GM18873 (cell line): ENCODE results near the gene RET.
A peak's percentile ranks its signal among the peaks of the same experiment; 100 is the strongest.

ENCODE experiments used
- ATAC-seq: cut with Tn5 transposase; IDR thresholded peaks from one replicate; pipeline ENCODE4 v1.9.1; 2021; ENCODE audit warnings: mild to moderate bottlenecking, moderate library complexity, moderate number of reproducible peaks; ENCODE audit not compliant: unreplicated experiment, low FRiP score

The RET gene

GRCh38 chr10:43117777-43118583 lies 41.1 kb downstream of the RET start:
- ATAC-seq: no peak

- ATAC-seq: no peak
Observed at GRCh38 chr10:43118631-43119415, 42.0 kb downstream of the RET start.

GRCh38 chr10:43119416-43120115 lies 42.7 kb downstream of the RET start:
- ATAC-seq: no peak

GRCh38 chr10:43120116-43120928 lies 43.5 kb downstream of the RET start:
- ATAC-seq: no peak

- peak; percentile 94 for ATAC-seq
Observed at GRCh38 chr10:43120929-43121314, 44.1 kb downstream of the RET start.

GRCh38 chr10:43121444-43121843 lies 44.6 kb downstream of the RET start:
- ATAC-seq: no peak

- ATAC-seq: no peak
Observed at GRCh38 chr10:43122096-43122495, 45.2 kb downstream of the RET start.

- ATAC-seq: no peak
Observed at GRCh38 chr10:43122826-43123225, 46.0 kb downstream of the RET start.

- no peak for ATAC-seq
Observed at GRCh38 chr10:43123361-43124093, 46.7 kb downstream of the RET start.

GRCh38 chr10:43124094-43124521 lies 47.2 kb downstream of the RET start:
- ATAC-seq: no peak

- ATAC-seq: no peak
Observed at GRCh38 chr10:43124574-43125273, 47.9 kb downstream of the RET start.

- ATAC-seq: no peak
Observed at GRCh38 chr10:43125274-43125845, 48.5 kb downstream of the RET start.

GRCh38 chr10:43125881-43126731 lies 49.2 kb downstream of the RET start:
- no peak for ATAC-seq

- ATAC-seq: no peak
Observed at GRCh38 chr10:43126759-43127424, 50.0 kb downstream of the RET start.

- ATAC-seq: no peak
Observed at GRCh38 chr10:43127442-43127841, 50.6 kb downstream of the RET start.

GRCh38 chr10:43128331-43128730 lies 51.5 kb downstream of the RET start:
- no peak for ATAC-seq
